SH-SY5Y (cell line): ENCODE results near the gene LRRC31.

Experiments
- GATA2 ChIP-seq: IDR thresholded peaks from 2 replicates; pipeline ENCODE4 v1.6.1; 2011; ENCODE audit warnings: mild to moderate bottlenecking, low read depth, low read length
- GATA3 ChIP-seq: IDR thresholded peaks from 2 replicates; pipeline ENCODE4 v1.6.1; 2011; ENCODE audit warnings: low read depth, mild to moderate bottlenecking, low read length, moderate library complexity

DNA sequence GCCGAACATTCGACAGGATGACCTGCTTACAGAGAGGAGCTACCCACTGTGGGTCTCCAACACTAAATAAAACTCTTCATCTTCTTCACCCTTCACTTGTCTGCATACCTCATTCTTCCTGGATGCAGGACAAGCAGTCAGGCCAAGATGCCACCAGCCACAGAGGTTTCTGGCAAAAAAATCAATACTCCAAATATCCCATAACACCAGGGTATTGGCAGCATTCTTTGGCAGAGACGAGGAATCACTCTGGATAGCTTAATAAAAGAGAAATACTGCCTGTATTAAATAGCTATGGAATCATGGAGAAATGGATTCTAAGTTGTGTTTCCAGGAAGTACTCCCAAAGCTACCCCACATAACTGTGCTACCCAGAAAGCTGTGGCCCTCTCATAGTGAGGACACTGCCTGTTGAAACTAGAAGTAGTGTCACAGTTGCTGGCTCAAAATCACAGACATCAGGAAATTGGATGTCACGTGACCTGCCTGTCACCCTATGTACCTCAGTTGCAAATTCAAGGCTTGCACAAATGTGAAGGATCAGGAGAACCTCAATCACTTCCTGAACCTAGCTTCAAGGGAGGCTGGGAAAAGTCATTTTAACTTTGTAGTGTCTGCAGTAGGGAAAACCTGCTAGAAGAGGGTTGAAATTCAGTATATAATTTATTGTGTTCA lies 11.0 kb upstream of the LRRC31 start:
- TF ChIP-seq GATA3 (no peak), GATA2 (no peak)
